ENCODE results near the gene EDIL3. TPM values are rescaled to one million over a fixed set of nuclear protein-coding genes. Genes with fewer than 3 reads are reported as not detected.

The EDIL3 gene
- total and polyA plus RNA-seq, 2 of the 13 experiments (the other 11 are each of a cell fraction or from before 2014, with no cell fraction given): 0.01 TPM; not detected in 1

DNA sequence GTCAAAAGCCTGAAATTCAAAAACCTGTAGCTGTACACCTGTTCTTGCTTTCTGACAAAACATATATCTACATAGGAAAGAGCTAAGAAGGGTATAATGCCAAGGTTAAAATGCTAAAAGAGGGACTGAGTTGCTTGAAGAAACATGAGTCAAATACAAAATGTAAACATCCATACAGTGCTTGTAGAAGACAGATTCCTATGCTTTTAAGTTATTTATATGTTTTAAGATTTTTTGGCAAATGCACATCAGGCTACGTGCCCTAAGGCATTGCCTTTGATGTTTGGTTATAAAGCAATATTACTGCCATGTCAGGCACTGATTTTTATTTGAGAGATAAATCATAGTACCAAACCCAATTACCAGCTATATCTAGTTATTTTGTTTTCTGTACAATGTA lies 269.0 kb downstream of the EDIL3 start:
- no peaks in the 10 kb centered on the region for H3K36me3 ChIP-seq (replicated peaks in 1 of 2; ENCODE audit: control insufficient read depth in 1 of 2, insufficient read depth in 2 of 2, low read length in 2 of 2)
- no peak for TF ChIP-seq ZNF644 (CRISPR knock-in tag; IDR thresholded peaks at IDR 0.05; ENCODE audit: low read depth)
- no peak for TF ChIP-seq ZNF75D (CRISPR knock-in tag; IDR thresholded peaks at IDR 0.05; ENCODE audit: borderline replicate concordance)
- no peak for TF ChIP-seq ELF1 (CRISPR knock-in tag; IDR thresholded peaks at IDR 0.05)
- TF ChIP-seq SP4 (CRISPR knock-in tag; IDR thresholded peaks at IDR 0.05): no peak
- TF ChIP-seq, protein P1, sequence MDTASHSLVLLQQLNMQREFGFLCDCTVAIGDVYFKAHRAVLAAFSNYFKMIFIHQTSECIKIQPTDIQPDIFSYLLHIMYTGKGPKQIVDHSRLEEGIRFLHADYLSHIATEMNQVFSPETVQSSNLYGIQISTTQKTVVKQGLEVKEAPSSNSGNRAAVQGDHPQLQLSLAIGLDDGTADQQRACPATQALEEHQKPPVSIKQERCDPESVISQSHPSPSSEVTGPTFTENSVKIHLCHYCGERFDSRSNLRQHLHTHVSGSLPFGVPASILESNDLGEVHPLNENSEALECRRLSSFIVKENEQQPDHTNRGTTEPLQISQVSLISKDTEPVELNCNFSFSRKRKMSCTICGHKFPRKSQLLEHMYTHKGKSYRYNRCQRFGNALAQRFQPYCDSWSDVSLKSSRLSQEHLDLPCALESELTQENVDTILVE (CRISPR knock-in tag; IDR thresholded peaks at IDR 0.05): no peak
- no peak for TF ChIP-seq ZNF160 (CRISPR knock-in tag; IDR thresholded peaks at IDR 0.05)
- no peak for TF ChIP-seq RARA (CRISPR knock-in tag; IDR thresholded peaks at IDR 0.05)
- no peak for TF ChIP-seq ZNF547 (CRISPR knock-in tag; IDR thresholded peaks at IDR 0.05)
- no peak for TF ChIP-seq RCOR2 (CRISPR knock-in tag; IDR thresholded peaks at IDR 0.05)
- TF ChIP-seq KDM4B (CRISPR knock-in tag; IDR thresholded peaks at IDR 0.05): no peak
- TF ChIP-seq, protein P2, sequence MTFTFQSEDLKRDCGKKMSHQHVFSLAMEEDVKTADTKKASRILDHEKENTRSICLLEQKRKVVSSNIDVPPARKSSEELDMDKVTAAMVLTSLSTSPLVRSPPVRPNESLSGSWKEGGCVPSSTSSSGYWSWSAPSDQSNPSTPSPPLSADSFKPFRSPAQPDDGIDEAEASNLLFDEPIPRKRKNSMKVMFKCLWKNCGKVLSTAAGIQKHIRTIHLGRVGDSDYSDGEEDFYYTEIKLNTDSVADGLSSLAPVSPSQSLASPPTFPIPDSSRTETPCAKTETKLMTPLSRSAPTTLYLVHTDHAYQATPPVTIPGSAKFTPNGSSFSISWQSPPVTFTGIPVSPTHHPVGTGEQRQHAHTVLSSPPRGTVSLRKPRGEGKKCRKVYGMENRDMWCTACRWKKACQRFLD (CRISPR knock-in tag; IDR thresholded peaks at IDR 0.05; ENCODE audit: borderline replicate concordance): no peak
- no peak for TF ChIP-seq KLF11 (CRISPR knock-in tag; IDR thresholded peaks at IDR 0.05)
- no peak for TF ChIP-seq ZNF34 (CRISPR knock-in tag; IDR thresholded peaks at IDR 0.05; ENCODE audit: borderline replicate concordance)
- TF ChIP-seq ZNF510 (CRISPR knock-in tag; IDR thresholded peaks at IDR 0.05; ENCODE audit: low read depth): no peak
- no peak for TF ChIP-seq SMYD3 (CRISPR knock-in tag; IDR thresholded peaks at IDR 0.05)
- no peak for TF ChIP-seq BHLHE40 (IDR thresholded peaks at IDR 0.05; ENCODE audit: low read length)
- CTCF ChIA-PET (ENCODE audit: low intra/inter-chr PET ratio, low total read pairs): no interaction called here
- no peak for DNase-seq (ENCODE audit: low spot score)
- no peak for FAIRE-seq
- H3K4me2 ChIP-seq (ENCODE audit: low read depth, low read length): no peak overlapping the region
- in situ Hi-C loops (cut with HindIII; ENCODE audit: extremely low pct_ligation_motif_present, low pct_unique_long_range_greater_than_20kb) (no loop called here), intact Hi-C loops (cut with micrococcal nuclease; ENCODE audit: unreplicated experiment) (no loop called here)
- H3K4me1 ChIP-seq (ENCODE audit: insufficient read depth, low read length): no peaks in the 10 kb centered on the region
- no peak overlapping the region for H3K27ac ChIP-seq (ENCODE audit: extremely low read length, insufficient read depth, low read length)
- H3K9ac ChIP-seq (ENCODE audit: insufficient read depth, low read depth, low read length): no peak overlapping the region
- H2AFZ ChIP-seq (ENCODE audit: low read length): no peak overlapping the region
- H3K79me2 ChIP-seq (ENCODE audit: insufficient read depth, low read length): no peaks in the 10 kb centered on the region
- H3K9me3 ChIP-seq (ENCODE audit: low read length): no peaks in the 10 kb centered on the region
- POLR2A ChIA-PET: no interaction called here
- no peaks in the 10 kb centered on the region for H4K20me1 ChIP-seq (ENCODE audit: insufficient read depth, low read length)
- ATAC-seq: no peak
- no peaks in the 10 kb centered on the region for H3K27me3 ChIP-seq (ENCODE audit: control insufficient read depth in 1 of 2, insufficient read depth in 2 of 2, low read length in 2 of 2)
- no TSS peak for BruUV-seq (replicated peaks)
- 9% methylated on average over 1 of the region's 1 CpG for WGBS (ENCODE audit: low lambda C conversion rate)
- no peak overlapping the region for H3K4me3 ChIP-seq (replicated peaks in 1 of 3; ENCODE audit: insufficient read depth in 1 of 3, low read depth in 2 of 3, low read length in 3 of 3)

All from HepG2 (cell line).